HG03039 (cell line): ENCODE data around the gene PKNOX2.

ENCODE experiments used
- ATAC-seq: cut with Tn5 transposase; IDR thresholded peaks from one replicate; pipeline ENCODE4 v1.9.1; 2021; ENCODE audit warnings: mild to moderate bottlenecking, moderate library complexity; ENCODE audit not compliant: unreplicated experiment

PKNOX2 gene

GRCh38 chr11:125228993-125229392 lies 64.4 kb downstream of the PKNOX2 start:
- no peak for ATAC-seq

DNA sequence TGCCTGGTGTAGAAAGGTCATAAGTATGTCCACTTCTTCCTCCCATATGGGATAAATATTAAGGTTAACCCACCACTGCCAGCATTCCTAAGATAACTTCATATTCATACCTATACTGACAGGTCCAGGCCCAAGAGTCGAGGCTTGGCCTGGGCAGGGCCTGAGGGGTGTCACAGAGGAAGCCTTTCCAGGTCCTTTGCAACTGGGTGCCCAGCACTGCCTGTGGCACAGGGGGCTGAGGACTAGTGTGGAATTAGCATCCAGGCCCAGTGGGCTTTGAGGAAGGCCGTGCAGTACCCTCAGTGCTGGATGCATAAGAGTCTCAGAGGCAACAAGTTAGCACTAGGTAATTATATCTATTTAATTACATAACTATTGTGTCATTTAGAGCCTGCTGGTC lies 65.4 kb downstream of the PKNOX2 start:
- ATAC-seq: no peak

DNA sequence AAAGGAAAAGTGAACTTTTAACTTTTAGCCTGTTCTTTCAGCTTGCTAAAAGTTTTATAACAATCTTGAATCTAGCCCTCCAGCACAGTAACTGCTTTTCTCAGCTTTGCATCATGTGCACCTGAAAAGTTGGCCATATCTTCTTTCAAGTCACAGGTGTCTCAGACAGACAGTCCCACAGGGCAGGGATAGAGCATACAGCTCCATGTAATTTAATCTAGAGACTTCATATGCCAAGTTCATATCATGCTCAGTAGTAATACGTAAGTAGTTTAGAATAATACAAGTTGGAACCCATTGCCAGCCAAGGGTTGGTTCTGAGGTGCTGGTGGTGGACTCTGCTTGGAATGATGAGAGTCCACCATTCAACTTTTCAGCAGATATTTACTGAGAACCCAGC lies 68.6 kb downstream of the PKNOX2 start:
- no peak for ATAC-seq

DNA sequence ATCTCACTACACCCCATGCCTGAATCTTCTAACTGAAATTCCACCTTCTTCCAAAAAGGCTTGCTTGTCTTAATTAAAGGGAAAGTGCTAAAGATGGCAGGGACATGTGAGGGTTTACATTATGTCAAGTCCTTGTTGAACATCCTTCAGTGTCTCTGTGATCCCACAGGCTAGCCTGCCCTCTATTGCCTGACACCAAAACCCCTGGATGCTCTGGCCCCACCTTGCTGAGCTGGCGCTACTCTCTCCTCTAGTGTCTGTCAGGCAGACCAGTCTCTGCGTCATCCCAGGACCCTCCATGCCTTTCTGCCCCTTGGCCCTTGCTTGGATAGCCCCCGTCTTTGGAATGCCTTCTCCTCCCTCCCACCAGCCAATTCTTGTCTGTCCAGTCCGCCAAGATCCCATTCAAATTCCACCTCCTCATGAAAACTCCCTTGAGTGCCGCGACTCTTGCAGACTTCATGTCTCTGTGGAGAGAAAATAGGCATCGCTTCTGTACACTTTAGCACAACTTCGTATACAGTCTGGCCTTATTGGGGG lies 69.3 kb downstream of the PKNOX2 start:
- no peak for ATAC-seq

DNA sequence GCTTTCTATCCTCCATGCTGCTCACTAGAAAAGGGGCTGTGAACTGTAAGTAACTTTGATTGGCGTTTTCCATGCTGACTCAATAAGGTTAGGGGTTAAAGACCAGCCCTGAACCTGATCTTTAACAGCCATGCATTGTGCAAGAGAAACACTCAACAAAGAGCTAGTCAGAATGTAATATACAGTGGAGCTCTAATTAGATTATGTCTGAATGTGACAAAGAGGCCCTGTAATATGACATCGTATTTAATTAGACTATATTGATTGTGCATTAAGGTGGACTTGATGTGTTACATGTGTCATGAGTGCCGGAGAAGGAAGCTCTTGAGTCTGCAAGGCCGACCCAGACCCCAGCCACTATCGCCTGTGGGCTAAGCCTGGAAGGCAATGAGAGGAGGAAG lies 70.5 kb downstream of the PKNOX2 start:
- ATAC-seq: no peak

DNA sequence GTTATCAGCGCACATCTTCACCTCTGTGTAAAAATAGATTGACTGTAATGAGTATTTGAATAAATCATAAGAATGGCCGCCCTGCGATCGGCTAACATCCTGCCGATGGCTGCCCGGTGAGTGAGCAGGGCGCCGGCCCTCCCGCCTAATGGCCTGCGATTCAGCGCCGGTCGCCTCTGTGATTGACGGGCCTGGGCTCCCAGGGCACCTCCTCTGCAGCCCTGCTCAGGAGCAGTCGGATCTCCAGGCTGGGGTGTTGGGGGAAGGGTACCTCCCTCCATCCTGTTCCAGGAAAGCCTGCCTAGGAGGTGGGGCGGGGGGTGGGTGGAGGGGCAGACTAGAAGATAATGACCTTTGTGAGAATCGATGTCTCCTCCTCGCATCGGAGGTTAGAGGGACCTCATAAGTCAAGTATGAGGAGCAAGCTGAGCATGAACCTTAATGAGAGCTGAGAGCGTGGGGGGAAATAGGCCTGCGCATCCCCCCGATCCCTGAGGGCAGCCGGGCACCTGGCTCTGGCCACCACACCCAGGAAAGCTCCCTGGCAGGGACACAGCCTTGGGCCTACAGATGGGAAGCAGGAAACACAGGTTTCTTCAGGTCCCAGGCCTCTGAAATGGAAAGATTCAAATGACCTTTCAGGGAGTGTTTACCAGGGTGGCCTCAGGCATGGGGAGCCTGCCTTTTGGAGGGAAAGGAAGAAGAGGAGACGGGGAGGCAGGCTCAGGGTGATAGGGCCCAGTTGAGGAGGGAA lies 71.7 kb downstream of the PKNOX2 start:
- no peak for ATAC-seq

- no peak for ATAC-seq
Measured at GRCh38 chr11:125239585-125240560, 75.3 kb downstream of the PKNOX2 start.

GRCh38 chr11:125241104-125241503 lies 76.6 kb downstream of the PKNOX2 start:
- no peak for ATAC-seq

- ATAC-seq: no peak
Measured at GRCh38 chr11:125242141-125242775, 77.7 kb downstream of the PKNOX2 start.

DNA sequence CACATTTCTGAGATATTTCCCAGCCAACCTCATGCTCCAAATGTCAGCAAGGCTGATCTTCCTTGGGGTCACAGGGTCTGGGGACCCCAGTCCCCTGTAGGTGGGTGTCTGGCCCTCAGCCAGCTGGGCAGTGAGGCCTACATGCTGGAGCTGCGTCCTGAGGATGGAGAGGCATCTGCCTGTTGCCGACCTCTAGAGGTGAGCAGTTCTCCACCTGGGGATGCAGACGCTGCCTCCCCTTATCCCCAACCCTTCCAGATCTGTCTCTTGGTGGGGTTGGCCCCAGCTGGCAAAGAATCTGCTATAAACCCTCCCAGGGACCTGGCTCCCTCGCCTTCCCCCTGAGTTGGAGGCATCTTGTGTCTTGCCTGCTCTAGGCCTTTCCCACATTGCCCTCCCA lies 79.6 kb downstream of the PKNOX2 start:
- ATAC-seq: no peak

DNA sequence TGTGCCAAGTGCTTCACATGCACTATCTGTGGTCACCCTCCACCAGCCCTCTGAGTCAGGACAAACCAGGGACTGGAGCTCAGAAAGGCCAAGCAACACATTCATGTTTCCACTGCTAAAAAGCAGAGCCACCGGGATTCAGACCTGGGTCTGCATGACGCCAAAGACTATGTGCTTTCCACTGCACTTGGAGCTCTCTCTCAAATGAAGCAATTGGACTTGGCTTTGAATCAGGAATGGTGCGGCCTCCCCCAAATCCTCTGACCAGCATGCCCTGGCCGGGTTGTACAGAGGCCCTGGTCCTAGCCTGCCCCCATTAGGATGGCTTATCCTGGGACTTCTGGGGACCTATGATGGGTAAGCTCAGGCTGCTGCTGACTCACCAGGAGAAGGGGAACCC lies 80.7 kb downstream of the PKNOX2 start:
- no peak for ATAC-seq

DNA sequence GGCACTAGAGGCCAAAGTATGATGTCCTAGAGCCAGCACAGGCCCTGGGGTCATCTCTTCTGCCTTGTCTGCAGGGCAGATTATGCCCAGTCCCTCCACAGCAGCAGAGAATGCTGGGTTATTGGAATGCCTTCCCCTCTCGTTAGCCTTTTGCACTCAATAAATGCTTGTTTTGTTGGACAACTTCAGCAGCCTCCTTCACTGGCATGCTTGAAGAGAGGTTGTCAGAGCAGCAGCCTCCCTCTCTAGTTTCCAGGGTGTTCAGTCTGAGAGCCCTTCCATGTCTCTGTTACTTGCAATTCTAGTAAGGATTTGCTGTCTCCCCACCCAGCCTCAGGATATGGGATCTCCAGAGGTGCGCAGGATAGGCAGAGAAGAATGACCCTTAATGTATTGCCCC lies 82.9 kb downstream of the PKNOX2 start:
- no peak for ATAC-seq

DNA sequence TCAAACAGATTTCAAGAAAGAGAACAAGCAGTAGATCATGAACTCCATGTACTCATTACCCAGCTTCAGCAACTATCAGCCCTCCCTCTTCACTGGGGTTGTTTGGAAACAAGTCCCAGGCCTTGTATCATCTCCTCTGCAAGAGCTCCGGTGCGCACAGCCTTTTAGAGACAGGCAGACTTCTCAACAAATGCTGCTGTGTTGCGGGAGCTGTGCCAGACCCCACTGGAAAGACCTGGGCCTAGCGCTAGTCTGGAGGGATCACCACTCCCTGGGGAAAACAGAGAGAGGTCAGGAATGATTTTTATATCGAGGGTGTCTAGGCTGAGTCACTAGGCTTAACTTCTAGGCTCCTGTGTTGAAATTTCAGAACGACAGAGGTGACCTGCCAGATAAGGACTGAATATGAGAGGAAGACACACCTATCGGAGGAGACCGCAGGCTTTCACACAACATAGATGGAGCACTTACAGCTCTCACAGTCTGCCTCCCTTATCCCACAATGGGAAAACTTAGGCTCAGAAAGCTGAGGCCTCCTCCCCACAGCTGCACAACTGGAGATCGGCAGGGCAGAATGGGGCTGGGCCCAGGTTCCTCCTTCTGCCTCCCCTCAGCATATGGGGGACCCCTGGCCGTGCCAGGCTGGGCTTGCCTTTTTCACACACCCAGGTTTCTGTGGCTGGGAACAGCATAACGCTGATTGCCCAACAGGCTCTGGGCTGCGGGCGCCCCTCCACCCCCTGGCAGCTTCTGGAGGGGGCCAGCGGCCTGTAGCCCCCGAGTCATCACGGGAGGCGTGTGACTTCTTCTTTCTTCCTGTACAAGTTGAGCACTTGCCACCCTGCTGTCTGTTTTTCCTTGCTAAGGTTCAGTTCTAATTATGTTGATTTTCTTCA lies 86.0 kb downstream of the PKNOX2 start:
- ATAC-seq: no peak

DNA sequence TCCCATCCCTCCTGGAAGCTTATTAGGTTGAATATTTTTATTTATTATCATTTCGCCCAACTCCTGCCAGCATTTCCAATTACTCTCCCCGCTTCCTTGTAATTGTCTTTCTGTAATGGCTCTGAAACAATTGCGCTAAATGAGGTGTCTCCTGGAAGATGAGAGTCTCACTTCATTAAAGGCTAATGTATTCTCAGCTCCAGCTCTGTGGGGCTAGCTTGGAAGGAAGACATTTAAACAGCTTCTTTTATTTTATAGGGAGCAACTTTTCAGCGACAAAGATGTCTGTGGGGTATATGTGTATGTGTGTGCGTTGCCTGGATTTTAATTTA lies 86.6 kb downstream of the PKNOX2 start:
- ATAC-seq: no peak

DNA sequence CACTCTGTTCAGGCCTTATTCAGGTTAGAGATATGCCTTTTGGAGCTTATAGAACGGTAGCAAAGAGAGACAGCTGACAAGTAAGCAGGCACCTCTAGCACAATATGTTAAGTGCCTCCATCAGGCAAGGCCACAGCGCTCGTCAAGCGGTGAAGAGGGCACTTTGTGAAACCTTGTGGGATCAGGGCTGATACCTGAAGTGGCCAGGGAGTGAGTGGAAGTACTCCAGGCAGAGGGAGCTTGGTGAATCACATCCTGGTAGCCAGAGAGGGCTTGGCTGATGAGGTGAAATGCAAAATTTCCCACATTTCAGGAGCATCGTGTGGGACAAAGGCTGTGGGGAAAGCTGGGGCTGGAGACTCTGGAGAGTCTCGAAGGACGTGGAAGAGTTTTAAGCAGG lies 87.4 kb downstream of the PKNOX2 start:
- ATAC-seq: no peak

DNA sequence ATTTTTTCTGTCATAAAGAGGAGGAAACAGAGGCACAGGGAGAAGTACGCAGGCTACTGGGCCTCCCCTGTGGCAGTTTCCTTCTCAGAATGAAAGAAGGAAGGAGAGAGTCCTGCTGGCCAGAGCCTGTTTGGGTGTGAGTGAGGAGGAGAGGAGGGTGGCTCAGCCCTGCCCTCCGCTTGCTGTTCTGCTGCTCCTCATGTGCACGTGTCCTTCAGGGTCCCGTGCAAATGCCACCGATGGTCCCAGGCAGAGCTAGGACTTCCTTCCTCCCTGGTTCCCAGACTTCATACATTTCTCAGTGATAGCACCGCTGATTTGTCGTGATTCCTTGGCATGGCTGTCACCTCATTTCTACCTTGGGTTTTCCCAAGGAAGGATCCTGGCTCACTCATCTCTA lies 88.7 kb downstream of the PKNOX2 start:
- no peak for ATAC-seq

DNA sequence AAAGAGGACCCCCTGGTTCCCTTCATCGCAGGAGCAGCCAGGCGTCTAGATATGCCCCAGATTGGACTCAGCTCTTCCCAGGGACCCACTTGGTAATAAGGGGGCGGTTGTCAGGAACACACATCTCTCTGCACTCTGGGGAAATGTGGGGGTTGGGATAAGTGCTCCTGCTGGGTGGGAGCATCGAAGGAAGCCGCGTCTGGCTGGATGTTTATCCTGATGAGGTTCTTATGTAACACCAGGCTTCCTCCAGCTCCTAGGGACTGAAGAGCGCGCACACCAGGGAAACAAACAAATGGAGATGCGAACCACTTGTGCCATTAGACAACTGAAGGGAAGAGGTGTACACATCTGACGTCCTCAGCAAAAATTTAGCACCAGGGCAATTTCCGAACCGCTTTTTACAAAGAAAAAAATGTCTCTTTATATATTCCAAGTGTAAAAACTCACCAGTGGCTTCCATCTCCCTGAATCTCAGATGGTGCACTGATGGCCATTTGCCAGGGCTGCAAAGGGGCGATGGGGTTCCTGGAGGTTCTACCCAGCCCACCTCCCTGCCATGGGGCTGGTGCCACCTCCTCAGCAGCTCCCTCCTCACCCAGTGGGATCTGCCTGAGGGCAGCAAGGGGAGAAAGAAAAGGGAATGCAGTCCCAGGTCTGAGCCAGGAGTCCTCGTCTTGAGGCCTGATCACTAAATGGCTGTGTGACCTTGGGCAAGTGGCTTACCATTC lies 89.4 kb downstream of the PKNOX2 start:
- no peak for ATAC-seq

GRCh38 chr11:125256541-125257189 lies 92.1 kb downstream of the PKNOX2 start:
- ATAC-seq: no peak

DNA sequence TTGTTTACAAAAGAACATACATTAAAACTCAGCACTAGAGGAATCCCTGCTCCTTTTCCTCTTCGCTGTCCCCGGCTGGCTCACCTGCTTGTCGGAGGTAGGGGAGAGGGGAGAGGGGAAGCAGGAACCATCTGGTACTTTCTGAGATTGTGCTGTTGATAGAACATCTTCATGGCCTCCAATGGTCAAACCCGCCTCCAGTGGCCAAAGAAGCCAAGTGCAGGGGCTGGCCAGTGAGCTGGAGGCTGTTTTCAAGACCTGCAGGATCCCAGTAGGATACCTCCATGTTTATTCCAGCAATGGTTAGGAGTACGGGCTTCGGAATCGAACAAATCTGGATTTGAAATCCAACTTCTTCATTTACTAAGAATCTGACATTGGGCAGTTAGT lies 92.6 kb downstream of the PKNOX2 start:
- no peak for ATAC-seq
